GM12892 (cell line): ENCODE data around the gene ESR1.

Experiments used
- POLR2A ChIP-seq: IDR thresholded peaks from 2 replicates; pipeline ENCODE4 v1.6.1; 2011; ENCODE audit warnings: low read depth, low read length, control low read depth
- TAF1 ChIP-seq: IDR thresholded peaks from 2 replicates; pipeline ENCODE4 v1.6.1; 2011; ENCODE audit warnings: low read depth, mild to moderate bottlenecking, control low read depth, low read length, borderline replicate concordance

DNA sequence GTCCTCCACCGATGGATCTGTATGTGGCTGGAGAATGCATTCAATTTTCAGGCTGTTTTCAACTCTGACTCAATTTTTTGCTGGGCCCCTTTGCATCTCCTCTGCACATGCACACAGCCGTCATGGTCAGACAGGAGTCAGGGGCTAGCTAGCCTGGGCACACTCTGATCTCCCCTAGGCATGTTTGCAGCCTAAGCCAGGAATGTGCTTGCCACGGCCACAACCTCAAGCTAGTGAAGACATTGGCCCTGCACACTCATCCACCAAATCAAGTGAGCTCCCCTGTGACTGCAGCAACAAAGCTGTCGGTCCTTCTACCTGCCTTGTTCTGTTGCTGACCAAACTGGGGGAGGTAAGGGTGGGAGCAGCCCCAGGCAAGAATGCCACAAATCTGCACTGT lies 300.5 kb downstream of the ESR1 start:
- TF ChIP-seq TAF1 (no peak), POLR2A (no peak)
